Esophagus muscularis mucosa (tissue), 4 donors: Measurements from ENCODE around the gene CYP19A1. TPM values are rescaled to one million over a fixed set of nuclear protein-coding genes. Genes with fewer than 3 reads are reported as not detected.

Experiments
- DNase-seq: peaks from one replicate; pipeline ENCODE4 v3.0.0-alpha.2; 2017; ENCODE audit errors: extremely low spot score
- H3K27ac ChIP-seq, 4 donors: fragments of 200-600 bp; sonication (generic); replicated peaks in 1 of 4; 1 replicate in 3 of 4; 2 replicates in 1 of 4; pipeline ENCODE4 v1.5.1; 2016 to 2019; ENCODE audit warnings: mild to moderate bottlenecking in 1 of 4
- H3K27me3 ChIP-seq, 4 donors: fragments of 200-600 bp; sonication (generic); one replicate each; pipeline versions ENCODE4 v1.5.1 to v1.6.0; 2016 to 2019
- H3K36me3 ChIP-seq, 4 donors: fragments of 200-600 bp; sonication (generic); one replicate each; pipeline ENCODE4 v1.5.1; 2016 to 2019
- H3K4me1 ChIP-seq, 4 donors: fragments of 200-600 bp; sonication (generic); one replicate each; pipeline ENCODE4 v1.5.1; 2016 to 2019
- H3K4me3 ChIP-seq, 4 donors: fragments of 200-600 bp; sonication (generic); 1 replicate in 2 of 4; 2 replicates in 2 of 4; pipeline ENCODE4 v1.5.1; 2016 to 2019; ENCODE audit warnings: mild to moderate bottlenecking in 4 of 4, moderate library complexity in 1 of 4
- H3K9me3 ChIP-seq, 4 donors: fragments of 200-600 bp; sonication (generic); 1 replicate in 3 of 4; 2 replicates in 1 of 4; pipeline ENCODE4 v1.5.1; 2016 to 2019
- CTCF ChIP-seq, 3 experiments: fragments of 200-600 bp in 2 of 3; fragments of 450-650 bp in 1 of 3; sonication (generic) in 2 of 3; IDR thresholded peaks; one replicate each; pipeline ENCODE4 v1.5.1; 2017 to 2019; ENCODE audit warnings: antibody characterized with exemption in 3 of 3, mild to moderate bottlenecking in 2 of 3, moderate library complexity in 1 of 3
- EP300 ChIP-seq: sonication (generic); formaldehyde crosslinking; IDR thresholded peaks from one replicate; pipeline ENCODE4 v1.6.1; 2017; ENCODE audit warnings: antibody characterized with exemption
- POLR2A ChIP-seq: fragments of 450-650 bp; IDR thresholded peaks from one replicate; pipeline ENCODE4 v1.6.1; 2017; ENCODE audit warnings: antibody characterized with exemption, moderate library complexity, mild to moderate bottlenecking, low read depth
- POLR2AphosphoS5 ChIP-seq, 2 donors: sonication (generic); formaldehyde crosslinking; IDR thresholded peaks; one replicate each; pipeline ENCODE4 v1.6.1; 2017; ENCODE audit warnings: antibody characterized with exemption in 2 of 2
- WGBS: methylation state at CpG from one replicate; pipeline ENCODE4 v1.1.5; 2018; 5-methylcytosine and 5-hydroxymethylcytosine counted together
- intact Hi-C: fragments of 100-400 bp; cut with DNase I; formaldehyde crosslinking; loops from one replicate; pipeline ENCODE4 v1.15.1; 2023
- total RNA-seq, 4 donors: library from RNA; depleted of rRNA; stranded (reverse); fragments of >200 nt; gene quantifications; one replicate each; pipeline versions ENCODE4 v1.1.0 to v1.2.1, GENCODE V29; 2016

CYP19A1 gene
- total RNA-seq, 4 donors from 2014 or later = 1.5 to 3.5 (median 2.1) TPM; not detected in 1

DNA sequence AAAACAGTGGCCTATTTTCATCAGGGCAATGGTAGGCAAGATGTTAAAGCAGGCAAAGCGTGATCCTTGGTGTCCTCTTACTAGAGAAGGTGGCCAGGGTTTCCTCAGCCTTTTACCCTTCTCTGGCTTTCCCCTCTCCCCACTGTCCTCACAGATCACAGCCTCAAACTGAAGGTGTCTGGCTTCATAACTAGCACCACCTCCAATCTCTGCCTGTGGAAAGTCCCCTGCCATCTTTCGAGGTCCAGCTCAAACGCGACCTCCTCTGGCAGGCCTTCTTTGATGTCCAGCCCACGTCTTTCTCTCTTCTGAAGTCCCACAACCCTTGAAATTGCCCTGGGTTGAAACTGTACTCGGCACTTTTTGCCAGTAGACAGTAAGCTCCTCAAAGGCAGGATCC lies 35.9 kb downstream of the CYP19A1 start:
- Histone ChIP-seq H3K36me3 (no peaks in the 10 kb centered on the region), H3K27ac (no peak overlapping the region), H3K4me3 (no peak overlapping the region), H3K27me3 (no peaks in the 10 kb centered on the region), H3K9me3 (no peaks in the 10 kb centered on the region), H3K4me1 (peaks cover 3 to 28% (median 18%) of the 10 kb centered on the region in 4 donors)
- no peak for DNase-seq
- TF ChIP-seq POLR2AphosphoS5 (IDR thresholded peaks at IDR 0.05) = no peak
- no peak for TF ChIP-seq POLR2A
- TF ChIP-seq EP300 = no peak
- TF ChIP-seq CTCF (IDR thresholded peaks at IDR 0.05) = no peak
- 89% methylated on average over 6 of the region's 6 CpGs for WGBS
- intact Hi-C loops = no loop called here

DNA sequence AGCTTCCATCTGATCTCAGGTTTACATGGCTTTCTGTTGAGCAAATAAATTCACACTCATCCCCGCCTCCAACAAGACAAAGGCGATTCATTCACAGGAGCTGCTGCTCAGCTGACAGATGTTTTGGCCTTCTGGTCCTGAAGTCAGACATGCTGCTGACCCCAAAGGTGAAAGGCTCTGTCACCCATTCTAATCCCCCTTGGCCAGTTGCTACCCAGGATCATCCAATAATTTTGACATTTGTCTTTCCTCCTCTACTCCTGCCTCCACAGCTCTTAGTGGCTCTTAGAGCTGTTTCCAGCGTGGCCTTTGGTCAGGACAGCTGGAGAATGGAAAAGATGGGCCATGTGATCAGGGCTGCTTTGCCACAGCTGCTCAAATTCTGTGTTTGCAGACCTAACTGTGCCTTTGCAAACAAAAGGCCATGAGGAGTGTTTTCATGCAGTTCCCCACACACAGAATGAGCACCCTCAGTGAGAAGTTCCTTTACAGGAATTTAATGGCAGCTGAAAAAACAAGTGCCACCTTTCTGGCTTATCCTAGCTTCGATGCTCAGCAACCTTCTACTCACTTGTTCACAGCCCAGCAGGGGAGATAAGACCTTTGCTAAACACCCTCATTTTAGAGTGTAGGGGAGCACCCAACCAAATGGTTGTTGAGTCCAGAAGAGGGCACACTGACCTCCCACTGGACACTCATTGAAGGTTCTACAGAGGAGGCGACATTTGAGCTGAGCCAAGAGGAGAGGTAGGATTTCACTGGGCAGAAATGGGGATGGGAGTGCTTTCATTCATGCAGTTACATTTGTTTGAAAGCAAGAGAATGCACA lies 39.0 kb downstream of the CYP19A1 start:
- Histone ChIP-seq H3K4me3 (no peak overlapping the region), H3K27me3 (no peaks in the 10 kb centered on the region), H3K27ac (peak overlapping the region; percentile 44 to 52 (median 44)), H3K36me3 (no peaks in the 10 kb centered on the region), H3K9me3 (no peaks in the 10 kb centered on the region), H3K4me1 (peaks cover 3 to 31% (median 13%) of the 10 kb centered on the region in 4 donors)
- intact Hi-C loops = no loop called here
- 80% methylated on average over 5 of the region's 5 CpGs for WGBS
- TF ChIP-seq POLR2AphosphoS5 (IDR thresholded peaks at IDR 0.05) (no peak), POLR2A (no peak), CTCF (IDR thresholded peaks at IDR 0.05) (no peak), EP300 (no peak)
- no peak for DNase-seq

GRCh38 chr15:51298620-51299019 lies 39.8 kb downstream of the CYP19A1 start:
- Histone ChIP-seq H3K4me3 (no peak overlapping the region), H3K4me1 (peaks cover 3 to 32% (median 13%) of the 10 kb centered on the region in 4 donors), H3K9me3 (no peaks in the 10 kb centered on the region), H3K27ac (peak overlapping the region; percentile 44 to 52 (median 44)), H3K36me3 (no peaks in the 10 kb centered on the region), H3K27me3 (no peaks in the 10 kb centered on the region)
- 32% methylated on average over 2 of the region's 2 CpGs for WGBS
- TF ChIP-seq POLR2AphosphoS5 (IDR thresholded peaks at IDR 0.05) (no peak), POLR2A (no peak), EP300 (no peak), CTCF (IDR thresholded peaks at IDR 0.05) (no peak)
- no peak for DNase-seq
- intact Hi-C loops = no loop called here

- Histone ChIP-seq H3K27me3 (no peaks in the 10 kb centered on the region), H3K36me3 (no peaks in the 10 kb centered on the region), H3K27ac (no peak overlapping the region), H3K4me3 (no peak overlapping the region), H3K9me3 (no peaks in the 10 kb centered on the region), H3K4me1 (peaks cover 0 to 18% (median 4%) of the 10 kb centered on the region in 4 donors)
- no peak for DNase-seq
- TF ChIP-seq CTCF (IDR thresholded peaks at IDR 0.05) (no peak), POLR2A (no peak), POLR2AphosphoS5 (IDR thresholded peaks at IDR 0.05) (no peak), EP300 (no peak)
- intact Hi-C loops = no loop called here
- WGBS = 97% methylated on average over 4 of the region's 4 CpGs
Observed at GRCh38 chr15:51290720-51291119, 47.7 kb downstream of the CYP19A1 start.
